Pancreas (tissue), 10 donors: ENCODE data around the gene DUSP22. TPM values are rescaled to one million over a fixed set of nuclear protein-coding genes. Genes with fewer than 3 reads are reported as not detected.

Experiments used
- ATAC-seq, 4 donors: fragments of 200-7000 bp; cut with Tn5 transposase; one replicate each; pipeline versions ENCODE4 v1.8.0 to v1.9.1; 2020; ENCODE audit warnings: mild to moderate bottlenecking in 4 of 4, moderate library complexity in 4 of 4
- DNase-seq, 6 donors: peaks; one replicate each; pipeline ENCODE4 v3.0.0-alpha.2; 2020
- FAIRE-seq: peaks from 2 replicates; lab custom pipeline; 2012; peaks lifted over from hg19 to GRCh38; lab: Jason Lieb, UNC
- H3K27ac ChIP-seq, 4 donors: fragments of 200-600 bp; sonication (generic); 1 replicate in 3 of 4; 2 replicates in 1 of 4; pipeline versions ENCODE4 v1.5.0 to v1.8.0; 2020
- H3K27me3 ChIP-seq, 4 donors: fragments of 200-600 bp; one replicate each; pipeline ENCODE4 v1.8.0; 2021
- H3K36me3 ChIP-seq, 3 donors: fragments of 200-600 bp; sonication (generic) in 1 of 3; one replicate each; pipeline versions ENCODE4 v1.5.0 to v1.8.0; 2020 to 2021
- H3K4me1 ChIP-seq, 3 donors: fragments of 200-600 bp; one replicate each; pipeline ENCODE4 v1.8.0; 2021
- H3K4me3 ChIP-seq, 4 donors: fragments of 200-600 bp; sonication (generic) in 2 of 4; one replicate each; pipeline versions ENCODE4 v1.5.0 to v1.8.0; 2020 to 2021
- H3K9me3 ChIP-seq, 4 donors: fragments of 200-600 bp; one replicate each; pipeline ENCODE4 v1.8.0; 2021
- WGBS, 2 donors: extraction: QIAGEN DNeasy Blood & Tissue Kit; methylation state at CpG; one replicate each; pipeline ENCODE4 v1.1.7; 2013; 5-methylcytosine and 5-hydroxymethylcytosine counted together
- intact Hi-C, 3 donors: fragments of 100-400 bp; cut with DNase I; formaldehyde crosslinking; loops; one replicate each; pipeline versions ENCODE4 v1.11.1 to v1.14.2; 2022
- polyA plus RNA-seq, 2 donors: library from polyadenylated mRNA; stranded (reverse); fragments of 200-250 nt; gene quantifications; one replicate each; pipeline ENCODE4 v1.2.3, GENCODE V29; 2013
- total RNA-seq, 6 donors: library from RNA; stranded (reverse); fragmentation: NEBNext Ultra II Directional in 4 of 6; extraction: Animal tissue kit (Norgen Biotek cat#: 25700) in 4 of 6; gene quantifications; one replicate each; pipeline versions ENCODE4 v1.2.1 to v1.2.4, GENCODE V29; 2021 to 2023
- TF ChIP-seq, protein P1 (sequence below), 4 donors: fragments of 200-600 bp; sonication (generic) in 3 of 4; IDR thresholded peaks; one replicate each; pipeline versions ENCODE4 v1.5.0 to v1.8.0; 2021; ENCODE audit warnings: antibody characterized with exemption in 4 of 4
- donor health status: healthy with polysubstance abuse.
- donor health status: DM: no; HTN: no; CAD: no; lungs with moderate emphysema.
- donor health status: DM: no; HTN: no; CAD: no.
- donor health status: control.
- donor health status: control.
- donor health status: Bipolar disorder and iron deficiency.
- donor health status: DM: yes; HTN: yes; CAD: no.
- donor health status: DM: no; HTN: no; CAD: no.
- donor health status: DM: no; HTN: no; CAD: no.
- donor health status: DM: yes; HTN: yes; CAD: no.

Gene DUSP22
- total and polyA plus RNA-seq, 8 donors, result 16.4 to 32.9 (median 24.6) TPM

DNA sequence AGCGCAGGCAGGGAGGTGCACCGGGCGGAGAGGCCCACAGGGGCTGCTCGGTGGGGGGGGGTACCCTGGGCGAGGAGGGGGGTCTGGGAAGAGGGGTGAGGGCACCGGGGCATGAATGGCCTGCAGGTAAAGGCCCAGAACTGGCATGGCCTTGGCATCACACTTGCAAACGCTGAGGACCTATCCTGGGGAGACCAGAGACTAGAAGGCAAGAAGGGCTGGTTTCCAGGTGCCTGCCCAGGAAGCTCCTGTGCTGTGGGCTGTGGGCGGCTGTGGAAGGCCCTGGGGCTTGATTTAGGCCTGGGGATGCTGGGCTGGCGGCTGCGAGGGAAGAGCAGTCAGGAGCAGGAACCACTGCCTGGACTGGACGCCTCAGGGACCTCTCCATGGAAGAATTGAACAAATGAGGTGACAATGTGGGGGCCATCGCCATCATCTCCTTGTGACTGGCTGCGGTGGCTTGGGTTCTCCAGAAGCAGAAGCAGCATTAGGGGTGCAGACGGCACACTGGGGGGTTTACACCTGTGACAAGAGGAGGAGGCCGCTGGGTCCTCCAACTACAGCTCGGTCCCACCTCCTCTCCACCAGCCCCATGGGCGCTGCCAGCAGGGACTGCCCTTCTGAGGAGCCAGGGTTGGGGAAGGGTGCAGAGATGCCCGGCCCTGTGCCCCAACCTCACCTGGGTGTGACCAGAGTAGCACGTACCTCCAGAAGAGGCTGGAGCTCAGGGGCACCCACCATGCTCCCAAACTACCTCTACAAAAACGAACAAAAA lies 67.2 kb downstream of the DUSP22 start:
- intact Hi-C loops, result no loop called here
- Histone ChIP-seq H3K9me3 (no peaks in the 10 kb centered on the region), H3K27me3 (no peaks in the 10 kb centered on the region), H3K27ac (no peak overlapping the region), H3K4me3 (no peak overlapping the region), H3K36me3 (no peaks in the 10 kb centered on the region), H3K4me1 (no peaks in the 10 kb centered on the region)
- TF ChIP-seq, protein P1, sequence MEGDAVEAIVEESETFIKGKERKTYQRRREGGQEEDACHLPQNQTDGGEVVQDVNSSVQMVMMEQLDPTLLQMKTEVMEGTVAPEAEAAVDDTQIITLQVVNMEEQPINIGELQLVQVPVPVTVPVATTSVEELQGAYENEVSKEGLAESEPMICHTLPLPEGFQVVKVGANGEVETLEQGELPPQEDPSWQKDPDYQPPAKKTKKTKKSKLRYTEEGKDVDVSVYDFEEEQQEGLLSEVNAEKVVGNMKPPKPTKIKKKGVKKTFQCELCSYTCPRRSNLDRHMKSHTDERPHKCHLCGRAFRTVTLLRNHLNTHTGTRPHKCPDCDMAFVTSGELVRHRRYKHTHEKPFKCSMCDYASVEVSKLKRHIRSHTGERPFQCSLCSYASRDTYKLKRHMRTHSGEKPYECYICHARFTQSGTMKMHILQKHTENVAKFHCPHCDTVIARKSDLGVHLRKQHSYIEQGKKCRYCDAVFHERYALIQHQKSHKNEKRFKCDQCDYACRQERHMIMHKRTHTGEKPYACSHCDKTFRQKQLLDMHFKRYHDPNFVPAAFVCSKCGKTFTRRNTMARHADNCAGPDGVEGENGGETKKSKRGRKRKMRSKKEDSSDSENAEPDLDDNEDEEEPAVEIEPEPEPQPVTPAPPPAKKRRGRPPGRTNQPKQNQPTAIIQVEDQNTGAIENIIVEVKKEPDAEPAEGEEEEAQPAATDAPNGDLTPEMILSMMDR (IDR thresholded peaks at IDR 0.05), result no peak
- FAIRE-seq, result no peak
- ATAC-seq, result no peak
- peak in 1 of 6 donors; percentile 54 for DNase-seq
- 64 to 74% methylated on average over 20 of the region's 20 CpGs for WGBS, 2 donors

DNA sequence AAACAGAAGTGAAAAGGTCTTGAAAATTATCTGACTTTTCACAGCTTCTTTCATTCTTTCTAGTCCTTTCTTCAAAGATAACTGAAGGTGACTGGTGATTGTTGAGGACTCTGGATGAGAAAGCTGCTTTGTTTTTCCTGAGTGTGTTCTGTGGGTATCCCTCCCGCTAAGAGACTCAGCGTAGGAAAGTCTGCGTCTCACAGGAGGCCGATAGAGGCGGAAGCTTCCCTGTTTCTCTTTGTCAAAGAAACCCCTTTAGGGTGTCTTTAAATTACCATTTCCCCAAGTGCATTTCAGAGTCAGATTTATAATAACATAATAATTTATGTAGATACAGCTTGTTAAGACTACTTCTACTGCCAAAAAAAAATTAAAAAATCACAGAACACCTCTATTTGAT lies 68.1 kb downstream of the DUSP22 start:
- no peak for ATAC-seq
- Histone ChIP-seq H3K4me1 (no peaks in the 10 kb centered on the region), H3K27ac (no peak overlapping the region), H3K4me3 (no peak overlapping the region), H3K9me3 (no peaks in the 10 kb centered on the region), H3K27me3 (no peaks in the 10 kb centered on the region), H3K36me3 (no peaks in the 10 kb centered on the region)
- FAIRE-seq, result no peak
- DNase-seq, result no peak
- TF ChIP-seq, protein P1 (IDR thresholded peaks at IDR 0.05), result no peak
- WGBS, 2 donors, result 70 to 80% methylated on average over 5 of the region's 5 CpGs
- intact Hi-C loops, result no loop called here

DNA sequence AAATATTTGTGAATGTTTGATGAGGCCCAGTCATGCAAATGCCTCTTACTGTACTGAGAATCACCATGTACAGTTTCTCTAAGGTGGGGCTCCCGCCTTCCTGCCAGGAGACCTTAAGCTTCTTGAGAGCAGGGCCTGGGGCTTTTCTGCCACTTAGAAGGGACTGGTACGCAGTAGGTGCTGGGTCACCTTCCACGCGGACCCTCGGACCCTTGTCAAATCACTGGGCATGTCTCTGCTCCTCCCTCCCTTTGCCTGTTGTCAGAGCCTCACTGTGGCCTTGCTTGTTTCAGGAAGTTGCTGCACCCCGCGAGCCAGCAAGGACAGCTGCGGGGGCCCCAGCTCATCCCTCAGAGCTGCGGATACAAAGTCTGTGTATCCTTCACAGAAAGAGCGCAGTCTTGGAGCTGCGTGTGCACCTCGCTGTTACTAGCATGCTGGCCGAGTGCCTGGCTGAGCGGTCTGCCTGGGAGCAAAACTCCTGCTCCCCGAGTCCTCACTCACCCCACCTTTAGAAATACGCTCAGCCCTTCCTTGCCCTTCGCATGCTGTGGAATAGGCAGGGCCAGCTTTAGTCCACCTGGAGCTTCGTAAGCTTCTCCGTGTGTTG lies 68.6 kb downstream of the DUSP22 start:
- intact Hi-C loops, result no loop called here
- Histone ChIP-seq H3K27me3 (no peaks in the 10 kb centered on the region), H3K4me3 (no peak overlapping the region), H3K4me1 (no peaks in the 10 kb centered on the region), H3K9me3 (no peaks in the 10 kb centered on the region), H3K36me3 (no peaks in the 10 kb centered on the region), H3K27ac (no peak overlapping the region)
- DNase-seq (peak in 1 of 6 donors; percentile 57), ATAC-seq (no peak), FAIRE-seq (no peak)
- TF ChIP-seq, protein P1 (IDR thresholded peaks at IDR 0.05), result no peak
- 67 to 71% methylated on average over 19 of the region's 19 CpGs for WGBS, 2 donors

DNA sequence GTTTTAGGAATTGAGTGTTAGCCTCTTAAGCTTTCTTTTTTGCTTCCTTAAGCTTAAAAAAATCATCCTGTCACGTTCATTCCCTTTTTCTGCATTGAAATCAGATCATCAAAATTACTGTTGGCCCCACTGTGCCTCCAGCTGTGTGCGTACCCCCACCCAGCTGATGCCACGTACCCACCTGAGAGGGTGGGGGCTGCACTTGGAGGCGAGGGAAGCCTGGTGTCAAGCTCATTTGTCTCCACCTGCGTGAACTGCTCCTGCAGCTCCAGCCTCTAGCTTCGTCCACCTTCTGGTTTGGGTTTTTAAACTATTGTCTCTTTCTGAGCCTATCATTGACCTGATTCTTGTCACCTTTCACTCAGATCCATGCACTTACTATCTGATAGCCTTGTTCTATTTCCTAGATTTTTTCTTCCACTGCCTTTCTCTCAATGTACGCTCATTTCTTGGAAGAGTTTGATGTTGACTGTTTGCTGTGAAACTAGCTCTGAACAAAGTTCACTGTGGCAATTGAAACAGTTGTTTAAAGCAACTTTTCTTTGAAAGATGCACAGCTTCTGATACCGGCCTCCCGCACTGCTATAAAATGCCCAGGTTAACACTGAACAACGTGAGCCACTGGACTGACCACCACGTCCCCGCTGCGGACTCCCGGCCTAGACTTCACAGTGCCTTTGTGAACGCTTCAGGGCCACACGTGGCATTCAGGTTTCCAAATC lies 69.3 kb downstream of the DUSP22 start:
- no peak overlapping the region for H3K4me3 ChIP-seq
- no peaks in the 10 kb centered on the region for H3K4me1 ChIP-seq
- no peaks in the 10 kb centered on the region for H3K27me3 ChIP-seq
- FAIRE-seq, result no peak
- peak in 1 of 6 donors; percentile 53 for DNase-seq
- 65 to 72% methylated on average over 16 of the region's 16 CpGs for WGBS, 2 donors
- H3K27ac ChIP-seq, result no peak overlapping the region
- intact Hi-C loops, result no loop called here
- TF ChIP-seq, protein P1 (IDR thresholded peaks at IDR 0.05), result no peak
- no peaks in the 10 kb centered on the region for H3K9me3 ChIP-seq
- ATAC-seq, result no peak
- H3K36me3 ChIP-seq, result no peaks in the 10 kb centered on the region
